ENCODE data around the gene PRPF19. TPM values are rescaled to one million over a fixed set of nuclear protein-coding genes. Genes with fewer than 3 reads are reported as not detected.

The PRPF19 gene
- total and polyA plus RNA-seq, 2 of the 13 experiments (the other 11 are each of a cell fraction or from before 2014, with no cell fraction given) = 27.4 to 91.1 TPM

DNA sequence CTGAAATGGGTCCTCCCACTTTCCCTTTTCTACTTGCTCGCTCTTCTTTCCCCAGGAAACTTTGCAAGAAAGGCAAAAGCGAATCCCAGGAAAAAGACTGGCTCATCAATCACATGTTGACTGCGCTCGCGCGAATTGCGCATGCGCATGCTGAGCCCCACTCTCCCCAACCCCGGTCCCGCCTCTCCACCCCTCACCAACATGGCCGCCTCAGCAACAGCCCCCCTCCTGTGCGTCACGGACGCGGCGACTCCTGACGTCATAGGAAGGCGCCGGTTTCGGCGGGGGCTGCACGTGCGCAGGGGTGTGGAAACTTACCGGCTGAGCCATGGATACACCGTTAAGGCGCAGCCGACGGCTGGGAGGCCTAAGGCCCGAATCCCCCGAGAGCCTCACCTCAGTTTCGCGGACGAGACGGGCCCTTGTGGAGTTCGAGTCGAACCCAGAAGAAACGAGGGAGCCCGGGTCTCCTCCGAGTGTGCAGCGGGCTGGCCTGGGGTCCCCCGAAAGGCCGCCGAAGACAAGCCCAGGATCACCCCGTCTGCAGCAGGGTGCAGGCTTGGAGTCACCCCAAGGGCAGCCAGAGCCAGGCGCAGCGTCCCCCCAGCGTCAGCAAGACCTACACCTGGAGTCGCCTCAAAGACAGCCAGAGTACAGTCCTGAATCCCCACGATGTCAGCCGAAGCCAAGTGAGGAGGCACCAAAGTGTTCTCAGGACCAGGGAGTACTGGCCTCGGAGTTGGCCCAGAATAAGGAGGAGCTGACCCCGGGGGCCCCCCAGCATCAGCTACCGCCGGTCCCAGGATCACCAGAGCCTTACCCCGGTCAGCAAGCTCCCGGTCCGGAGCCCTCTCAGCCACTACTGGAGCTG lies 64.4 kb downstream of the PRPF19 start, which contains the start of gene CCDC86 (continued):
- TF ChIP-seq RXRB (CRISPR knock-in tag; IDR thresholded peaks at IDR 0.05; ENCODE audit: borderline replicate concordance) (peak; percentile 62), SATB2 (CRISPR knock-in tag; IDR thresholded peaks at IDR 0.05) (peak; percentile 90), ZNF264 (CRISPR knock-in tag; IDR thresholded peaks at IDR 0.05) (peak; percentile 63; the same call in 1 of the 2 replicates), RBM22 (optimal IDR thresholded peaks at IDR 0.05; ENCODE audit: low read length) (no peak), ZMYM4 (CRISPR knock-in tag; IDR thresholded peaks at IDR 0.05) (peak; percentile 99), ZNF496 (CRISPR knock-in tag; IDR thresholded peaks at IDR 0.05; ENCODE audit: insufficient replicate concordance) (no peak), ZNF337 (CRISPR knock-in tag; IDR thresholded peaks at IDR 0.05; ENCODE audit: borderline replicate concordance, low read depth) (0 out of 2 replicates have a peak, but pooled peaks have one; percentile 69), RFX5 (IDR thresholded peaks at IDR 0.05; ENCODE audit: low read depth, low read length) (peak; percentile 85), ZNF788 (CRISPR knock-in tag; IDR thresholded peaks at IDR 0.05; ENCODE audit: borderline replicate concordance) (peak; percentile 93), ZNF615 (CRISPR knock-in tag; IDR thresholded peaks at IDR 0.05; ENCODE audit: borderline replicate concordance) (no peak), ELF4 (CRISPR knock-in tag; IDR thresholded peaks at IDR 0.05; ENCODE audit: borderline replicate concordance) (no peak), CAMTA2 (CRISPR knock-in tag; IDR thresholded peaks at IDR 0.05; ENCODE audit: borderline replicate concordance) (no peak; the same call in 1 of the 2 replicates), CCDC6 (CRISPR knock-in tag; IDR thresholded peaks at IDR 0.05) (peak; percentile 82; the same call in 1 of the 2 replicates), ZKSCAN1 (IDR thresholded peaks at IDR 0.05; ENCODE audit: low read length) (peak; percentile 71), FOXO1 (CRISPR knock-in tag; IDR thresholded peaks at IDR 0.05) (peak; percentile 88), SIN3B (IDR thresholded peaks at IDR 0.05; ENCODE audit: low read length) (peak; percentile 86; the same call in 1 of the 2 replicates)
- TF ChIP-seq, protein P1, sequence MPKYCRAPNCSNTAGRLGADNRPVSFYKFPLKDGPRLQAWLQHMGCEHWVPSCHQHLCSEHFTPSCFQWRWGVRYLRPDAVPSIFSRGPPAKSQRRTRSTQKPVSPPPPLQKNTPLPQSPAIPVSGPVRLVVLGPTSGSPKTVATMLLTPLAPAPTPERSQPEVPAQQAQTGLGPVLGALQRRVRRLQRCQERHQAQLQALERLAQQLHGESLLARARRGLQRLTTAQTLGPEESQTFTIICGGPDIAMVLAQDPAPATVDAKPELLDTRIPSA (CRISPR knock-in tag; IDR thresholded peaks at IDR 0.05; ENCODE audit: borderline replicate concordance) = no peak
- TF ChIP-seq, protein P2, sequence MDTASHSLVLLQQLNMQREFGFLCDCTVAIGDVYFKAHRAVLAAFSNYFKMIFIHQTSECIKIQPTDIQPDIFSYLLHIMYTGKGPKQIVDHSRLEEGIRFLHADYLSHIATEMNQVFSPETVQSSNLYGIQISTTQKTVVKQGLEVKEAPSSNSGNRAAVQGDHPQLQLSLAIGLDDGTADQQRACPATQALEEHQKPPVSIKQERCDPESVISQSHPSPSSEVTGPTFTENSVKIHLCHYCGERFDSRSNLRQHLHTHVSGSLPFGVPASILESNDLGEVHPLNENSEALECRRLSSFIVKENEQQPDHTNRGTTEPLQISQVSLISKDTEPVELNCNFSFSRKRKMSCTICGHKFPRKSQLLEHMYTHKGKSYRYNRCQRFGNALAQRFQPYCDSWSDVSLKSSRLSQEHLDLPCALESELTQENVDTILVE (CRISPR knock-in tag; IDR thresholded peaks at IDR 0.05) = peak; percentile 83
- TF ChIP-seq, protein P3, sequence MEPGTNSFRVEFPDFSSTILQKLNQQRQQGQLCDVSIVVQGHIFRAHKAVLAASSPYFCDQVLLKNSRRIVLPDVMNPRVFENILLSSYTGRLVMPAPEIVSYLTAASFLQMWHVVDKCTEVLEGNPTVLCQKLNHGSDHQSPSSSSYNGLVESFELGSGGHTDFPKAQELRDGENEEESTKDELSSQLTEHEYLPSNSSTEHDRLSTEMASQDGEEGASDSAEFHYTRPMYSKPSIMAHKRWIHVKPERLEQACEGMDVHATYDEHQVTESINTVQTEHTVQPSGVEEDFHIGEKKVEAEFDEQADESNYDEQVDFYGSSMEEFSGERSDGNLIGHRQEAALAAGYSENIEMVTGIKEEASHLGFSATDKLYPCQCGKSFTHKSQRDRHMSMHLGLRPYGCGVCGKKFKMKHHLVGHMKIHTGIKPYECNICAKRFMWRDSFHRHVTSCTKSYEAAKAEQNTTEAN (CRISPR knock-in tag; conservative IDR thresholded peaks at IDR 0.05) = peak; percentile 65; the same call in 1 of the 2 replicates
- TF ChIP-seq, protein P4, sequence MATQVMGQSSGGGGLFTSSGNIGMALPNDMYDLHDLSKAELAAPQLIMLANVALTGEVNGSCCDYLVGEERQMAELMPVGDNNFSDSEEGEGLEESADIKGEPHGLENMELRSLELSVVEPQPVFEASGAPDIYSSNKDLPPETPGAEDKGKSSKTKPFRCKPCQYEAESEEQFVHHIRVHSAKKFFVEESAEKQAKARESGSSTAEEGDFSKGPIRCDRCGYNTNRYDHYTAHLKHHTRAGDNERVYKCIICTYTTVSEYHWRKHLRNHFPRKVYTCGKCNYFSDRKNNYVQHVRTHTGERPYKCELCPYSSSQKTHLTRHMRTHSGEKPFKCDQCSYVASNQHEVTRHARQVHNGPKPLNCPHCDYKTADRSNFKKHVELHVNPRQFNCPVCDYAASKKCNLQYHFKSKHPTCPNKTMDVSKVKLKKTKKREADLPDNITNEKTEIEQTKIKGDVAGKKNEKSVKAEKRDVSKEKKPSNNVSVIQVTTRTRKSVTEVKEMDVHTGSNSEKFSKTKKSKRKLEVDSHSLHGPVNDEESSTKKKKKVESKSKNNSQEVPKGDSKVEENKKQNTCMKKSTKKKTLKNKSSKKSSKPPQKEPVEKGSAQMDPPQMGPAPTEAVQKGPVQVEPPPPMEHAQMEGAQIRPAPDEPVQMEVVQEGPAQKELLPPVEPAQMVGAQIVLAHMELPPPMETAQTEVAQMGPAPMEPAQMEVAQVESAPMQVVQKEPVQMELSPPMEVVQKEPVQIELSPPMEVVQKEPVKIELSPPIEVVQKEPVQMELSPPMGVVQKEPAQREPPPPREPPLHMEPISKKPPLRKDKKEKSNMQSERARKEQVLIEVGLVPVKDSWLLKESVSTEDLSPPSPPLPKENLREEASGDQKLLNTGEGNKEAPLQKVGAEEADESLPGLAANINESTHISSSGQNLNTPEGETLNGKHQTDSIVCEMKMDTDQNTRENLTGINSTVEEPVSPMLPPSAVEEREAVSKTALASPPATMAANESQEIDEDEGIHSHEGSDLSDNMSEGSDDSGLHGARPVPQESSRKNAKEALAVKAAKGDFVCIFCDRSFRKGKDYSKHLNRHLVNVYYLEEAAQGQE (IDR thresholded peaks at IDR 0.05; ENCODE audit: borderline replicate concordance in 1 of 2, low read depth in 1 of 2, low read length in 2 of 2) = peak in 1 of 2 experiments; percentile 66; a peak in 1 of 4 replicates

Measured in HepG2 (cell line).